Measurements from ENCODE around the gene MAPK6.
"Not testable (repeated sequence)": the region's sequence is repeated elsewhere in the genome, so short reads cannot be mapped to it uniquely, and the experiment has no call there.

GRCh38 chr15:52046552-52046951, 27.5 kb downstream of the MAPK6 start:
- TF ChIP-seq CTCF, EP300, POLR2A (IDR thresholded peaks at IDR 0.05): not testable (repeated sequence)
